Ishikawa (cell line): Measurements from ENCODE around the gene B4GALT5.

Experiments used
- CREB1 ChIP-seq: IDR thresholded peaks from 2 replicates; pipeline ENCODE4 v1.6.1; 2012; ENCODE audit warnings: low read depth
- EGR1 ChIP-seq: IDR thresholded peaks from 2 replicates; pipeline ENCODE4 v1.6.1; 2012
- EP300 ChIP-seq: IDR thresholded peaks from 2 replicates; pipeline ENCODE4 v1.6.1; 2012; ENCODE audit warnings: borderline replicate concordance
- MAX ChIP-seq: IDR thresholded peaks from 2 replicates; pipeline ENCODE4 v1.6.1; 2012
- RAD21 ChIP-seq: IDR thresholded peaks from 2 replicates; pipeline ENCODE4 v1.6.1; 2012; ENCODE audit warnings: low read depth
- REST ChIP-seq: IDR thresholded peaks from 2 replicates; pipeline ENCODE4 v1.6.1; 2012; ENCODE audit warnings: low read depth, mild to moderate bottlenecking
- TAF1 ChIP-seq: IDR thresholded peaks from 2 replicates; pipeline ENCODE4 v1.6.1; 2012; ENCODE audit warnings: low read depth, mild to moderate bottlenecking
- TEAD4 ChIP-seq: IDR thresholded peaks from 2 replicates; pipeline ENCODE4 v1.6.1; 2012
- YY1 ChIP-seq: IDR thresholded peaks from 2 replicates; pipeline ENCODE4 v1.6.1; 2012; ENCODE audit warnings: low read depth

DNA sequence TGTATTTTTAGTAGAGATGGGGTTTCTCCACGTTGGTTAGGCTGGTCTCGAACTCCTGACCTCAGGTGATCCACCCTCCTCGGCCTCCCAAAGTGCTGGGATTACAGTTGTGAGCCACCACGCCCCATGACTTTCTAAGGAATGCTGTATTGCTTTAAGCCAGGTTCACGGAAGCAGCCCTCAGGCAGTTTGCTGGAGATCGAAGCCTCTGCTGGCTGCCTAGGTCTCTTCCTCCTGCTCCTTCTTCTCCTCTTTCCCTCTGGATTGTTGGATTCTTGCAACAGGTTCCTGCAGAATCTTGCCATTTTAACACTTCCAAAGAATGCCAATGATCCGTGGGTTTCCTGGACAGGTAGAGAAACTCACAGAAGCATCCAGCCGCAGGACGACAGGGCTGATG is 29.3 kb upstream of the B4GALT5 start:
- TF ChIP-seq TAF1 (no peak), REST (no peak), YY1 (no peak), RAD21 (no peak), MAX (no peak), EGR1 (no peak), CREB1 (no peak), EP300 (no peak), TEAD4 (no peak)
